ENCODE data around the gene CYSLTR2.

CYSLTR2 gene

GRCh38 chr13:48653472-48653939 is at the start of gene CYSLTR2:
CYSLTR2 (plus strand) TSS chr13:48653929; CDS start chr13:48706818, 52,889 bp downstream.
- in situ Hi-C loops (cut with HindIII; ENCODE audit: low sequenced_read_pairs) = loop anchor here (5.0 kb wide), 1 partner anchor 99 kb away; no protein-coding TSS in a partner anchor

GRCh38 chr13:48615049-48615448 is 38.7 kb upstream of the CYSLTR2 start:
- in situ Hi-C loops (cut with HindIII; ENCODE audit: low sequenced_read_pairs) = loop anchor here (5.0 kb wide), 1 partner anchor 92 kb away; no protein-coding TSS in a partner anchor

GRCh38 chr13:48618937-48619336 is 34.8 kb upstream of the CYSLTR2 start:
- in situ Hi-C loops (cut with HindIII; ENCODE audit: low sequenced_read_pairs) = loop anchor here (5.0 kb wide), 1 partner anchor 88 kb away; no protein-coding TSS in a partner anchor

- in situ Hi-C loops (cut with HindIII; ENCODE audit: low sequenced_read_pairs) = no loop called here
Measured at GRCh38 chr13:48621056-48621455, 32.7 kb upstream of the CYSLTR2 start.

GRCh38 chr13:48624016-48624415 is 29.7 kb upstream of the CYSLTR2 start:
- in situ Hi-C loops (cut with HindIII; ENCODE audit: low sequenced_read_pairs) = no loop called here

- in situ Hi-C loops (cut with HindIII; ENCODE audit: low sequenced_read_pairs) = no loop called here
Measured at GRCh38 chr13:48624858-48625257, 28.9 kb upstream of the CYSLTR2 start.

- in situ Hi-C loops (cut with HindIII; ENCODE audit: low sequenced_read_pairs) = no loop called here
Measured at GRCh38 chr13:48625413-48626076, 28.2 kb upstream of the CYSLTR2 start.

- in situ Hi-C loops (cut with HindIII; ENCODE audit: low sequenced_read_pairs) = no loop called here
Measured at GRCh38 chr13:48626077-48626449, 27.7 kb upstream of the CYSLTR2 start.

GRCh38 chr13:48626726-48627451 is 26.8 kb upstream of the CYSLTR2 start:
- in situ Hi-C loops (cut with HindIII; ENCODE audit: low sequenced_read_pairs) = no loop called here

GRCh38 chr13:48629277-48629676 is 24.5 kb upstream of the CYSLTR2 start:
- in situ Hi-C loops (cut with HindIII; ENCODE audit: low sequenced_read_pairs) = no loop called here

GRCh38 chr13:48630291-48630690 is 23.4 kb upstream of the CYSLTR2 start:
- in situ Hi-C loops (cut with HindIII; ENCODE audit: low sequenced_read_pairs) = no loop called here

- in situ Hi-C loops (cut with HindIII; ENCODE audit: low sequenced_read_pairs) = no loop called here
Measured at GRCh38 chr13:48630773-48631172, 23.0 kb upstream of the CYSLTR2 start.

- in situ Hi-C loops (cut with HindIII; ENCODE audit: low sequenced_read_pairs) = no loop called here
Measured at GRCh38 chr13:48631441-48631840, 22.3 kb upstream of the CYSLTR2 start.

- in situ Hi-C loops (cut with HindIII; ENCODE audit: low sequenced_read_pairs) = no loop called here
Measured at GRCh38 chr13:48633700-48634099, 20.0 kb upstream of the CYSLTR2 start.

GRCh38 chr13:48634636-48635035 is 19.1 kb upstream of the CYSLTR2 start:
- in situ Hi-C loops (cut with HindIII; ENCODE audit: low sequenced_read_pairs) = no loop called here

GRCh38 chr13:48635478-48635877 is 18.3 kb upstream of the CYSLTR2 start:
- in situ Hi-C loops (cut with HindIII; ENCODE audit: low sequenced_read_pairs) = no loop called here

GRCh38 chr13:48636550-48636949 is 17.2 kb upstream of the CYSLTR2 start:
- in situ Hi-C loops (cut with HindIII; ENCODE audit: low sequenced_read_pairs) = no loop called here

GRCh38 chr13:48637601-48638000 is 16.1 kb upstream of the CYSLTR2 start:
- in situ Hi-C loops (cut with HindIII; ENCODE audit: low sequenced_read_pairs) = no loop called here

GRCh38 chr13:48640767-48641166 is 13.0 kb upstream of the CYSLTR2 start:
- in situ Hi-C loops (cut with HindIII; ENCODE audit: low sequenced_read_pairs) = no loop called here

GRCh38 chr13:48641404-48641803 is 12.3 kb upstream of the CYSLTR2 start:
- in situ Hi-C loops (cut with HindIII; ENCODE audit: low sequenced_read_pairs) = no loop called here

- in situ Hi-C loops (cut with HindIII; ENCODE audit: low sequenced_read_pairs) = no loop called here
Measured at GRCh38 chr13:48642061-48642460, 11.7 kb upstream of the CYSLTR2 start.

- in situ Hi-C loops (cut with HindIII; ENCODE audit: low sequenced_read_pairs) = no loop called here
Measured at GRCh38 chr13:48643159-48643558, 10.6 kb upstream of the CYSLTR2 start.
